ENCODE results near the gene ITSN2.

DNA sequence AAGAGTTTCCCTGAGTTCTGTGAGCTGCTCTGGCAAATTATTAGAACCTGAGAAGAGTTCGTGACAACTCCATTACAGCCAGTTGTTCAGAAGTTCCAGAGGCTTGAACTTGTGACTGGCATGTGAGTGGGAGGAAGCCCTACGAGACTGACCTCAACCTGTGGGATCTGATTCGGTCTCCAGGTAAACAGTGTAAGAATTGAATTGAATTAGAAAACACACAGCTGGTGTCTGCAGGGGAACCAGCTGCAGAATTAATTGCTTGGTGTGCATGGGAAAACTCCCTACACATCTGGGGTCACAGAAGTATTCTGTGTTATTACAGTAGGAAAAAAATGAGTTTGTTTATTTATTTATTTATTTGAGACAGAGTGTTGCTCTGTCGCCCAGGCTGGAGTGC lies 14.0 kb upstream of the ITSN2 start:
- TF ChIP-seq POLR2A (IDR thresholded peaks at IDR 0.05; ENCODE audit: low read length) (no peak), GATA1 (IDR thresholded peaks at IDR 0.05; ENCODE audit: low read depth, low read length) (no peak)
